ENCODE results near the gene SH3BP4.

- TF ChIP-seq CTCF (IDR thresholded peaks at IDR 0.05) (no peak), POLR2AphosphoS5 (IDR thresholded peaks at IDR 0.05; ENCODE audit: insufficient read depth in 1 of 2, low read depth in 1 of 2) (no peak), POLR2A (IDR thresholded peaks at IDR 0.05) (no peak)
These were observed 132.0 kb downstream of the SH3BP4 start for GRCh38 chr2:235083822-235084221.

All from vagina (tissue), 2 donors.